Lower lobe of right lung (tissue), 2 donors: ENCODE data around the gene CYP21A2. TPM values are rescaled to one million over a fixed set of nuclear protein-coding genes. Genes with fewer than 3 reads are reported as not detected.
"Not testable (repeated sequence)": the region's sequence is repeated elsewhere in the genome, so short reads cannot be mapped to it uniquely, and the experiment has no call there.

Experiments
- ATAC-seq, 2 donors: fragments of 200-7000 bp; cut with Tn5 transposase; one replicate each; pipeline ENCODE4 v1.9.1; 2020 to 2022; ENCODE audit warnings: mild to moderate bottlenecking in 2 of 2, moderate library complexity in 2 of 2
- DNase-seq: peaks from one replicate; pipeline ENCODE4 v3.0.0-alpha.2; 2020
- H3K27ac ChIP-seq: fragments of 200-600 bp; one replicate; pipeline ENCODE4 v1.8.0; 2022
- H3K27me3 ChIP-seq: fragments of 200-600 bp; one replicate; pipeline ENCODE4 v1.8.0; 2022; ENCODE audit warnings: low read depth
- H3K36me3 ChIP-seq: fragments of 200-600 bp; one replicate; pipeline ENCODE4 v1.8.0; 2022; ENCODE audit warnings: mild to moderate bottlenecking
- H3K4me1 ChIP-seq: fragments of 200-600 bp; one replicate; pipeline ENCODE4 v1.8.0; 2022
- H3K4me3 ChIP-seq: fragments of 200-600 bp; one replicate; pipeline ENCODE4 v1.8.0; 2022; ENCODE audit warnings: mild to moderate bottlenecking
- H3K9me3 ChIP-seq: fragments of 200-600 bp; one replicate; pipeline ENCODE4 v1.8.0; 2022
- CTCF ChIP-seq: fragments of 200-600 bp; IDR thresholded peaks from one replicate; pipeline ENCODE4 v1.8.0; 2022; ENCODE audit warnings: antibody characterized with exemption, mild to moderate bottlenecking
- intact Hi-C: fragments of 100-400 bp; cut with DNase I; formaldehyde crosslinking; loops from one replicate; pipeline ENCODE4 v1.11.0; 2022
- total RNA-seq: library from RNA; stranded (reverse); fragmentation: NEBNext Ultra II Directional; extraction: Animal tissue kit (Norgen Biotek cat#: 25700); gene quantifications from one replicate; pipeline ENCODE4 v1.2.1, GENCODE V29; 2021
- donor health status: DM: no; HTN: yes; CAD: no; lungs with severe emphysema.

Gene CYP21A2
- total RNA-seq, 1 donor from 2014 or later = 1.1 TPM

DNA sequence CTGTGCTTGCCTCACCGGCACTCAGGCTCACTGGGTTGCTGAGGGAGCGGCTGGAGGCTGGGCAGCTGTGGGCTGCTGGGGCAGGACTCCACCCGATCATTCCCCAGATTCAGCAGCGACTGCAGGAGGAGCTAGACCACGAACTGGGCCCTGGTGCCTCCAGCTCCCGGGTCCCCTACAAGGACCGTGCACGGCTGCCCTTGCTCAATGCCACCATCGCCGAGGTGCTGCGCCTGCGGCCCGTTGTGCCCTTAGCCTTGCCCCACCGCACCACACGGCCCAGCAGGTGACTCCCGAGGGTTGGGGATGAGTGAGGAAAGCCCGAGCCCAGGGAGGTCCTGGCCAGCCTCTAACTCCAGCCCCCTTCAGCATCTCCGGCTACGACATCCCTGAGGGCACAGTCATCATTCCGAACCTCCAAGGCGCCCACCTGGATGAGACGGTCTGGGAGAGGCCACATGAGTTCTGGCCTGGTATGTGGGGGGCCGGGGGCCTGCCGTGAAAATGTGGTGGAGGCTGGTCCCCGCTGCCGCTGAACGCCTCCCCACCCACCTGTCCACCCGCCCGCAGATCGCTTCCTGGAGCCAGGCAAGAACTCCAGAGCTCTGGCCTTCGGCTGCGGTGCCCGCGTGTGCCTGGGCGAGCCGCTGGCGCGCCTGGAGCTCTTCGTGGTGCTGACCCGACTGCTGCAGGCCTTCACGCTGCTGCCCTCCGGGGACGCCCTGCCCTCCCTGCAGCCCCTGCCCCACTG is 2.3 kb downstream of the CYP21A2 start:
- intact Hi-C loops, H3K4me3 ChIP-seq, H3K27me3 ChIP-seq, H3K36me3 ChIP-seq, H3K27ac ChIP-seq, H3K9me3 ChIP-seq, H3K4me1 ChIP-seq, ATAC-seq: not testable (repeated sequence)
- DNase-seq = peak; percentile 32

- H3K36me3 ChIP-seq, H3K27me3 ChIP-seq, ATAC-seq, intact Hi-C loops, H3K9me3 ChIP-seq, H3K4me1 ChIP-seq, H3K4me3 ChIP-seq, DNase-seq, H3K27ac ChIP-seq: not testable (repeated sequence)
Observed at GRCh38 chr6:32041050-32041321, 2.8 kb downstream of the CYP21A2 start.

GRCh38 chr6:32041385-32041784 is 3.2 kb downstream of the CYP21A2 start:
- ATAC-seq, intact Hi-C loops, H3K9me3 ChIP-seq, DNase-seq, H3K27ac ChIP-seq, H3K36me3 ChIP-seq, H3K27me3 ChIP-seq, H3K4me3 ChIP-seq, H3K4me1 ChIP-seq: not testable (repeated sequence)

- DNase-seq, H3K27ac ChIP-seq, ATAC-seq, H3K4me1 ChIP-seq, H3K9me3 ChIP-seq, H3K27me3 ChIP-seq, H3K4me3 ChIP-seq, intact Hi-C loops: not testable (repeated sequence)
- peaks cover 15% of the 10 kb centered on the region for H3K36me3 ChIP-seq
Observed at GRCh38 chr6:32042276-32042675, 4.1 kb downstream of the CYP21A2 start.

DNA sequence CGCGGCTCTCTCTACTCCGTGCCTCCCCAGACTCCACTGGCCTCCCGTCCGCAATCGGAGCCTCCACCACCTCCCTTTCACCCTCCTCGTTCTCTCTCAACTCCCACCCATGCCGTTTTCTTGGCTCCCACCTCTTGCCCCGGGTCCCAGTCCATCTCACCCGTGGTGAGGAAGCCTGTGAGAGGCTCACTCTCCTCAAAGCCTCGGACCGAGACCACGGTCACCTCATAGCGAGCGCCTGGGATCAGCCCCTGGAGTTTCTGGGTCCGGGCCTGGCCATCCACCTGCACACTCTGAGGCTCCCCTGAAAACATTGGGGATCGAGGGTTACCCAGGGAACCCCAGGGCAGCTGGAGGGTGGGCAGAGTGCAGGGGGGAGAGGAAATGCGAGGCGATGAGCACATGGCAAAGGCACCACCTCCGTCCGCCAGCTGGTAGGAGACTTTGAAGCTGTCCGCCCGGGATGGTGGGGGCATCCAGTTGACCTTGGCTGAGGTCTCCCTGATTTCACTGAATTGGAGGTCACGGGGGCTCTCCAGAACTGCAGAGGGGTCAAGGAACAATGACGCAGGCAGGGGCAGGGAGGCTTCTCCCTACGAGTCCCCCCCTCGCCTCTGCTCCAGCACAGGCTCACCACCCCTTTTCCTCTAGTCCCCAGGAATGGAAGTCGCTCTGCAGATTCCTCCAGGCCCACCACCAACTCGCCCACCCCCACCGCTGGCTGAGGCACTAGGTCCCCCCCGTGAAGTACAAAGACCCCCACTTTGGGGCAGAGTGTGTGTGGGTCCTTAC is 5.6 kb downstream of the CYP21A2 start:
- H3K36me3 ChIP-seq = peaks cover 30% of the 10 kb centered on the region
- H3K9me3 ChIP-seq, DNase-seq, H3K4me3 ChIP-seq, intact Hi-C loops, ATAC-seq, H3K27ac ChIP-seq, H3K27me3 ChIP-seq: not testable (repeated sequence)
- H3K4me1 ChIP-seq = peaks cover 13% of the 10 kb centered on the region

- ATAC-seq = peak in 1 of 2 donors; percentile 7
- H3K27ac ChIP-seq, DNase-seq, intact Hi-C loops, H3K4me3 ChIP-seq, H3K9me3 ChIP-seq, H3K27me3 ChIP-seq: not testable (repeated sequence)
- peaks cover 13% of the 10 kb centered on the region for H3K4me1 ChIP-seq
- H3K36me3 ChIP-seq = peaks cover 37% of the 10 kb centered on the region
Observed at GRCh38 chr6:32044916-32045315, 6.7 kb downstream of the CYP21A2 start.

GRCh38 chr6:32045811-32046449 is 7.7 kb downstream of the CYP21A2 start:
- Histone ChIP-seq H3K4me1 (peaks cover 13% of the 10 kb centered on the region), H3K4me3 (no peak overlapping the region), H3K36me3 (peaks cover 37% of the 10 kb centered on the region), H3K9me3 (no peaks in the 10 kb centered on the region), H3K27me3 (no peaks in the 10 kb centered on the region), H3K27ac (peak overlapping the region; percentile 64)
- intact Hi-C loops = no loop called here
- DNase-seq (no peak), ATAC-seq (no peak)
- no peak for TF ChIP-seq CTCF

DNA sequence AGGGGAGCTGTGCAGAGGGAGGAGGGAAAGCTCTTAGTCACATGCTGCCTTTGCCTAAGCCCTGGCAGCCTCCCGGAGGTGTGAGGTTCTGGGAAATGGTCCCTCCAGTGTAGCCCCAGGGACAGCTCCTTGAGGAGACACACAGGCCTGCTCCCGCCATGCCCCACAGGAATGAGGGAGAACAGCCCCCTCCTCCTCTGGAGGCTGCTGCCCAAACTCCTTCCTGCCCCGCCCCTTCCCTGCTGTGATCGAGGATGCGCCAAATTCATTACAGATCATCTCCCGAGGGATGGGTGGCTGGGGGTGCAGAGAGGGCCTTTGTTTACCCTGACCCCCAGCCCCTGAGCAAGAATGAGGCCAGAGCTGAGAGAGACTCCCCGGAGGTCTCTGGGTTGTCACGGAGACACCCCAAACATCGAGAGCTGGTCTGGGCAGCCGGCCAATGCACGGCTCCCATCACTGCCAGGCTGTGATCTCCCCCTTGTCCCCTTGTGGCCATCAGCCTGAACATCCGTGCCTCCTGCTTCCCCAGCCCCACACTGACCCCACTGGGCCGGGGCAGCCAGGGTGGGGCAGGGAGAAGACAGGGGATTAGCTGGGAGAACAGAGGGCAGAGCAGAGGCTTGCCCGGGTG is 8.4 kb downstream of the CYP21A2 start:
- intact Hi-C loops = no loop called here
- Histone ChIP-seq H3K27ac (peak overlapping the region; percentile 64), H3K4me1 (peaks cover 13% of the 10 kb centered on the region), H3K27me3 (no peaks in the 10 kb centered on the region), H3K4me3 (no peak overlapping the region), H3K36me3 (peaks cover 41% of the 10 kb centered on the region), H3K9me3 (no peaks in the 10 kb centered on the region)
- DNase-seq (no peak), ATAC-seq (no peak)
- TF ChIP-seq CTCF = no peak
